H1 (cell line): ENCODE data around the gene CNGB1. TPM values are rescaled to one million over a fixed set of nuclear protein-coding genes. Genes with fewer than 3 reads are reported as not detected.
A peak's percentile ranks its signal among the peaks of the same experiment; 100 is the strongest.

ENCODE experiments used
- ASH2L ChIP-seq: fragments of 200-600, 300-600 bp; sonication (generic); IDR thresholded peaks from one replicate; pipeline ENCODE4 v1.7.1; 2017; ENCODE audit warnings: low read length
- CHD7 ChIP-seq: fragments of 300-600 bp; sonication (generic); IDR thresholded peaks from 2 replicates; pipeline ENCODE4 v1.7.1; 2012; ENCODE audit warnings: low read length, moderate library complexity, mild to moderate bottlenecking, inconsistent platforms; ENCODE audit not compliant: insufficient replicate concordance
- CTCF ChIP-seq, 3 experiments: IDR thresholded peaks; 1 replicate in 2 of 3; 2 replicates in 1 of 3; pipeline versions ENCODE4 v1.5.1 to v1.6.1; 2011; ENCODE audit warnings: low read length in 3 of 3, mild to moderate bottlenecking in 3 of 3, inconsistent platforms in 2 of 3, low read depth in 1 of 3, moderate library complexity in 1 of 3; ENCODE audit not compliant: insufficient read depth in 1 of 3; ENCODE audit errors: control extremely low read depth in 1 of 3
- HDAC2 ChIP-seq, 2 experiments: fragments of 300-600 bp in 1 of 2; sonication (generic) in 1 of 2; IDR thresholded peaks; 2 replicates each; pipeline ENCODE4 v1.6.1; 2011 to 2012; ENCODE audit warnings: low read depth in 2 of 2, low read length in 2 of 2, mild to moderate bottlenecking in 2 of 2, moderate library complexity in 2 of 2, borderline replicate concordance in 1 of 2, inconsistent platforms in 1 of 2
- SP2 ChIP-seq: IDR thresholded peaks from 2 replicates; pipeline ENCODE4 v1.6.1; 2012; ENCODE audit warnings: mild to moderate bottlenecking, low read length, inconsistent platforms
- TAF7 ChIP-seq: optimal IDR thresholded peaks from 2 replicates; pipeline ENCODE3; 2011; ENCODE audit warnings: low read depth, mild to moderate bottlenecking, inconsistent platforms, low read length, moderate library complexity, borderline replicate concordance
- polyA plus RNA-seq, 7 experiments: library from polyadenylated mRNA; depleted of rRNA in 3 of 7; stranded (reverse) in 5 of 7; unstranded in 2 of 7; fragments of >200 nt in 5 of 7; fragments of 200-250 nt in 2 of 7; gene quantifications; 1 replicate in 5 of 7; 2 replicates in 1 of 7; 4 replicates in 1 of 7; pipeline versions ENCODE4 v1.2.1 to v1.2.3, GENCODE V29; 2011 to 2013; ENCODE audit warnings: missing spikeins in 2 of 7, mixed read lengths in 2 of 7
- total RNA-seq: library from RNA; stranded (reverse); fragmentation: NEBNext Ultra II Directional; extraction: Animal tissue kit (Norgen Biotek cat#: 25700); gene quantifications from 2 replicates; pipeline ENCODE4 v1.2.1, GENCODE V29; 2021

The CNGB1 gene
- total and polyA plus RNA-seq, 2 of the 8 experiments (the other 6 are each of a cell fraction or from before 2014, with no cell fraction given): not detected

GRCh38 chr16:57985204-57986181 lies 14.6 kb upstream of the CNGB1 start (continued):
- TF ChIP-seq CTCF (IDR thresholded peaks at IDR 0.05; ENCODE audit: control extremely low read depth in 1 of 3, insufficient read depth in 1 of 3, low read depth in 1 of 3, low read length in 3 of 3): no peak
- no peak for TF ChIP-seq HDAC2 (IDR thresholded peaks at IDR 0.05; ENCODE audit: borderline replicate concordance in 1 of 2, low read depth in 2 of 2, low read length in 2 of 2)
- no peak for TF ChIP-seq CHD7
- TF ChIP-seq TAF7: no peak
- peak; percentile 44 for TF ChIP-seq ASH2L
- no peak for TF ChIP-seq SP2
